ENCODE data around the gene LHPP.
"Not testable (repeated sequence)": the region's sequence is repeated elsewhere in the genome, so short reads cannot be mapped to it uniquely, and the experiment has no call there.

Gene LHPP, protein sequence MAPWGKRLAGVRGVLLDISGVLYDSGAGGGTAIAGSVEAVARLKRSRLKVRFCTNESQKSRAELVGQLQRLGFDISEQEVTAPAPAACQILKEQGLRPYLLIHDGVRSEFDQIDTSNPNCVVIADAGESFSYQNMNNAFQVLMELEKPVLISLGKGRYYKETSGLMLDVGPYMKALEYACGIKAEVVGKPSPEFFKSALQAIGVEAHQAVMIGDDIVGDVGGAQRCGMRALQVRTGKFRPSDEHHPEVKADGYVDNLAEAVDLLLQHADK

DNA sequence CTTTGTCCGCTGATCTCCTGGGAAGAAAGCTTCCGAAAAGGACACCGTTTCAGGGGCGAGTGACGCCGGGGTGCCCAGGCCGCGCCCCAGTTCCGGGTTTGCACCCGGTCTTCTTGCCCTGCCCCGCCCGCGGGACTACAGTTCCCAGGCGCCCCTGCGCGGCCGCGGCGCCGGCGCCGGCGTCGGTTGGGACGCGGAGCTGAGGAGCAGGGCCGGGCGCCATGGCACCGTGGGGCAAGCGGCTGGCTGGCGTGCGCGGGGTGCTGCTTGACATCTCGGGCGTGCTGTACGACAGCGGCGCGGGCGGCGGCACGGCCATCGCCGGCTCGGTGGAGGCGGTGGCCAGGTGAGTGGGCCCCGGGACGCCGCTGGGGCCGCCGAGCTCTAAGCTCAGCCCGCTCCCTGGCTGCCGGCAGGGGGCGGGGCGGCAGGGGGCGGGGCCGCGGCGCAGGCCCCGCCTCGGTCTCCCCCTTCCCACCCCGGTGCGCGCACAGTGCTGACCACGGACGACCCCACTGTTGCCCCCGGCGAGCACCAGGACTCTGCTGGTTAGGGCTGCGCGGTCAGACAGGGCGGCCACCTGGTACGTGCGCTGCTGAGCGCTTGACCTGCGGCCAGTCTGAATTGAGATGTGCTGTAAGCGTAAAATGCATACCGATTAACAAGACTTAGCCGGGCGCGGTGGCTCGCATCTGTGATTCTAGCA is at the start of gene LHPP:
LHPP (plus strand) TSS at position 182 of the 706 bp plus-strand sequence; CDS start at position 222, 40 bp downstream.
- peak; percentile 57 to 75 for DNase-seq

DNA sequence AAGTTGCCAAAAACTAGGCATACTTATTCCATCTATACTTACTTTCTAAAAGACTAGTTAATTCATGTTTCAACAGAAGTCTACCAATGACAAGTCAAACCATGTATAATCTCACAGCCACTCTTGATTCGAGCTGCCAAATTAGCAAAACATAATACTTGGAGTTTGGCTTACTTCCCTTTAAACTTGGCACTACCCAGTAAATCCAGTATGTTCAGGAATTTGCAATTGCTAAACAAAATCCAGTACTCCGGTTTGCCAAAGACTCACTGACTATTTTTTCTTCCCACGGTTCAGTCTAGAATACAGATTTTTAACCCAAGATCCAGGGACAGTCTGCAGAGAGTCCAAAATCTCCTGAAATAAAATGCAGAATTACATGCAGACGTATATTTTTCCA is 47.5 kb upstream of the LHPP start:
- no peak for DNase-seq

DNA sequence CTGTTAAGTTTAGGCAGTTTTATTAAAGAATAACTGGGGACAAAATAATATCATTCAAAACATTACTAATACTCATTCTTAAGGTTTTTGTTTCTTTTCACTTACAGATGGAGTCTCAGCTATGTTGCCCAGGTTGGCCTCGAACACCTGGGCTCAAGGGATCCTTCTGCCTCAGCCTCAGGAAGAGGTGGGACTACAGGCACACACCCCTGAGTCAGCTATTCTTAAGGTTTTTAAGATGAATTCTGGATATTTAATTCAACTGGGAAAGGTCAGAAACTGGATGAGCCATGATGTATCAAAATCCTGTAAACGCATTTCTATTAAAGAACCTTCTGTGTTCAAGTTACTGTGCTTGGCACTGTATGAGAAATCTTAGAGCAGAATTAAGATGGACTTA is 46.4 kb upstream of the LHPP start:
- DNase-seq: no peak

DNA sequence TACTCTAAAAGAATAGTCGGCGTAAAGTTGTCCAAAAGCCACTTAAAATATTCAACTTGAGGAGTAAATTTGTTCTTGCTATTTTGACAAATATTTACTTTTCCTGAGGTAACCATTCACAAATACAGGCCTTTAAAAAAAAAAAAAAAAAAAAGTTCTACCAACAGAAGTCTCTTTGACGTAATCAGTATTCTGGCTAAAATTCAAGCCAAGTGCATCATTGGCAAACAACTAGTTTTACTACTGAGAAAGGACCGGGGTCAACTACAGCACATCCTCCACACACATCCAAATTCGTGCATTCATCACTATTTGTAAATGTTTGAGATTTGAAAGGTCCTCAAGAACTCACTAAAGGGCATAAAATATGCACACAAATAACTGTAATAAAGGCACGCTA is 44.9 kb upstream of the LHPP start:
- DNase-seq: no peak

DNA sequence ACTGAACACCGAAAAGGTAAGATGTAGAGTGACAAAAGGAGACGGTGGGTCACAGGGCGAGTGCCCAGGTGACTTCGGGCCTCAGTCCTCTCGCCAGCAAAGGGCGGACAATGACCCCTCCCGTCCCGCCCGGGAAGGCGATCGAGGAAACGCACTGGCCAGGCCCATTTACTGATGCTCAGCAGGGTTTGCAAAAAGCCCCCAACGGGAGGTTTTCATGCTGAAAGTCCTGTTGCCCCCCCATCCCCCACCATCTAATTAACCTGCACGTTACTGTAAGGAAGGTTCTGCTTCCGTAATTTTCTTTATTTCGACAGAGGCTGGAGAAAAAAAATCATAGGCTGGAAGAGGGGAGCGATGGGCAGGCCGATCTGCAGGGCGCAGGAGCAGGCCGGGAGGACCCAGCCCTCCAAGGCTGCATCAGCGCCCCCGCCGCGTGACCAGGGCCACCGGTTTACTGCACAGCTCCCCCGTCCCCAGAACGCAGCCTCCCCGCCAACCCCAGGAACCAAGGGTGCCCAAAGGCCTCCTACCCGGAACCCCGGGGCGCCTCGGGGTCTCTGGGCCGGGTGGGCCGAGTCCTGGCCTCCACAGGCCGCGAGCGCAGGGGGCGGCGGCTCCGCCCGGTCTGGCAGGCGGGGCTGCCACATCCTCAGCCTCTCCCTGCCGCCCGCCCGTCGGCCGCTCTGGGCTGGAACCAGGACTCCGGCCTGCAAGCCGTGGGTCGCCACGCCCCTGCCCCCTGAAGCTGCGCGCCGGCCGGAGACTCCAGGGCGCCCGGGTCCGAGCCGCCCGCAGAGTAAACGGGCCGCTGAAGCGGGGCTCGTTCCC is 43.5 kb upstream of the LHPP start:
- DNase-seq: peak in 1 of 2 experiments; percentile 26

DNA sequence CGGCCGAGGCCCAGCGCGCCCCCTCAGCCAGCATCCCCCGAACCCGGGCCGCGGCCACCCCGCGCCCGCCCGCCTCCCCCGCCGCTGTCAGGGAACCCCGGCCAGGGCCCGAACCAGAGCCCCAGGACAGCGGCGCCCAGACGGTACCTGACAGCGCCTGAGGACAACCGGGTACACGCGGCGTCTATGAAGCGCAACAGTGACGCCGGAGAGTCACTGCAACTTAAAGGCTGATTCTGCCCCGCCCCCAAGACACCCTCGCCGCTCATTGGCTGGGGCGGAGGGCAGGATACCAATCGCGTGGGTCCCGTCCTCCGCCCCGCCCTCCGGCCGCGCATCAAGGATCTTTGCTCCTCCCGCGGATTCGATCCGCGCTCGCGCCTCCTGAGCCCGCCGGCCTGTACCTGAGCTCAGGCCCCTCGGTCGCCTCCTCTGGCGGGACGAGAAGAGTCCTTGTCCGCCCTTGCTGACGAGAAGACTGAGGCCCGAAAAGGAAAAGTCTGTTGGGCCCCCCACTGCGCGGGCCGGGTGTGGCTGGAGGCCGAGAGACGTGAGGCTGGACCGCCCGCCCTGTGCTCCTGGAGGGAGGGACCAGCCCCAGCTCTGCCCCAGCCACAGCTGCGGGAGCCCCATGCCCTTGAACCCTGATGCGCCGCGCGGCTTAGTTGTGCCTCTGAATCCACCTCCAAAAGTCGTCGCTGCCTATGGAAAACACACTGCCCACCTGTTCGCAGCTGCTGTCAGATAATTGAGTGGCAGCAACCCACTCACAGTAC is 42.7 kb upstream of the LHPP start, which contains the start of gene OAT:
OAT (minus strand) TSS at position 198 of the 776 bp plus-strand sequence. CDS start 6,752 bp downstream, outside the sequence.
- DNase-seq: peak; percentile 94

DNA sequence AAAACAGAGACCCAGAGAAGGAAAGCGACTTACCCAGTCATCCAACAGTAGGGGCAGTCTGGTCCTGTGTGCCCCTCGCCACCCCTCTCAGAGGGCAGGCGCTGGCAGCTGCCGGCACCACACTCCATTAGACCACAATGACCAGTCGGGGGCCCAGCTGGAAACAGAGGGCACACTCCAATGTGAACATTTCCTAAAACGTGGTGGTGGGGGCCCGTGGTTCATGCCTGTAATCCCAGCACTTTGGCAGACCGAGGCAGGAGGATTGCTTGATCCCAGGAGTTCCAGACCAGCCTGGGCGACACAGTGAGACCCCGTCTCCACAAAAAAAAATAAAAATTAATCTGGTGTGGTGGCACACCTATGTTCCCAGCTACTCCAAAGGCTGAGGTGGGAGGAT is 42.0 kb upstream of the LHPP start:
- DNase-seq: no peak

DNA sequence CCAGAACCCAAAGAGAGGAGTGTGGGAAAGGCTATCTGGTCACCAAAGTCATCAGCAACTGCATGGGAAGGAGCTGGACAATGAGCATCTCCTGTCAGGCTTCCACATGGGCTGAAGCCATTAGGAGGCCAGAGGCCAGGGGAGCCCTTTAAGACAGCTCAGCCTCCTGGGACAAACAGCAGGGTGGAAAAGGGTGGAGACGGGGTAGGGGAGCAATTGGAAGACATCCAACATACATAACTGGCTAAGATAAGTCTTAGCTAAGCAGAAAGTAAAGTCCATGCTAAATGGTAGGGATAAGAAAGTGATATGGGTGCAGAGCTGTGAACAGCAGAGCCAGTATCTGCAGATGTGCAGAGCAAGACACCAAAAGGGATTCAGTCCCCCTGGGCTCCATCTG is 41.4 kb upstream of the LHPP start:
- no peak for DNase-seq

DNA sequence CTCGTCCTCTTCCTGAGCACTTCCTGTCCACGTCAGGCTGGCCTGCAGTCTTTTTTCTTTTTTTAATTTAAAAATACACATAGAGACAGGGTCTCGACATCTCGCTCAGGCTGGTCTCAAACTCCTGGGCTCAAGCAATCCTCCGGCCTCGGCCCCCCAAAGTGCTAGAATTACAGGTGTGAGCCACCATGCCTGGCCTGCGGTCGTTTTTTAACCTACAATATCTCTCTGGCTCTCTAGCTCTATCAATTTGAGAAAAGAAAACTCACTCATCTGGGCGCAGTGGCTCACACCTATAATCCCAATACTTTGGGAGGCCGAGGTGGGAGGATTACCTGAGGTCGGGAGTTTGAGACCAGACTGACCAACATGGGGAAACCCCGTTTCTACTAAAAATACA is 38.9 kb upstream of the LHPP start:
- no peak for DNase-seq

DNA sequence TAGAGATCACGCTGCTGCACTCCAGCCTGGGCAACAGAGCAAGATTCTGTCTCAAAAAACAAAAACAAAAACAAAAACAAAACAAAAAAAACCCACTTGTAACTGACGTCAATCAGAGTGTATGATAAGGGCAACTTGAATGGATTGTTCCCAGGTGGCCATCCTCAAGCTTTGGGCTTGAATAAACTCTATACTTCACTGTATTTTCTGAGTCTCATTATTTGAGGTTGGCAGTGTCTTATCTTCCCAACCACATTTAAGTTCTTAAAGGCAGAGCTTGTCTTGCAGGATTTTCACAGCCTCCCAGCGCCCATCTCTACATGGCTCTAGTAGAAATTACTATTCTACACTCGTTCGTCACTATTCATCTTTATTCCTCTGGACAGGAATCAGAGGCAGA is 37.8 kb upstream of the LHPP start:
- DNase-seq: no peak

DNA sequence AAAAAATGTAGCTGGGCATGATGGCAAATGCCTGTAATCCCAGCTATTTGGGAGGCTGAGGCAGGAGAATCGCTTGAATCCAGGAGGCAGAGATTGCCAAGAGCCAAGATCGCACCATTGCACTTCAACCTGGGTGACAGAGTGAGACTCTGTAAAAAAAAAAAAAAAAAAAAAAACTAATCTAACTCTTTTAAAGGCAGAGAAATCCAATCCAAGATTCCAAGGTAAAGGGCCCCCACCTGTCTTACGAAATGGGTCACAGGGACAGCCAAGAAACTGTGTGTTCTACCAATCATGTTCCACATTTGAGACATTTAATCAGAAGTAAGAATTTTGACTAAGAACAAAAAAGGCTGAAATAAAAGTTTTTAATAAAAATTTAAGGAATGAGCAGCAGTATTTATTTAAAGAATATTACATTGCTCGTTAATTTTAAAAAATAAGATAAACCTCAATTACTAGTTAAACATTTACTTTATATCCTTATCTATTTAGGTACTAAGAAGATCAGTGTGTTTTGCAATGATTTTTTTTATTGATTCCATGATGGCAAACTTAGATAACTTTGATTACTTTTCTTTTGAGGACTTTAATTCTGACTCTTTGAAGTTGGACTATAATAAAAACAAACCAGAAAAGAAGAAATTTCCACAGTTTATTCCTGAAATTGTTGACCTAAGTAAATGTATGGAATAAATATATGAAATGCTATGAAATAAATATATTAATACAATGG is 36.2 kb upstream of the LHPP start:
- DNase-seq: no peak

DNA sequence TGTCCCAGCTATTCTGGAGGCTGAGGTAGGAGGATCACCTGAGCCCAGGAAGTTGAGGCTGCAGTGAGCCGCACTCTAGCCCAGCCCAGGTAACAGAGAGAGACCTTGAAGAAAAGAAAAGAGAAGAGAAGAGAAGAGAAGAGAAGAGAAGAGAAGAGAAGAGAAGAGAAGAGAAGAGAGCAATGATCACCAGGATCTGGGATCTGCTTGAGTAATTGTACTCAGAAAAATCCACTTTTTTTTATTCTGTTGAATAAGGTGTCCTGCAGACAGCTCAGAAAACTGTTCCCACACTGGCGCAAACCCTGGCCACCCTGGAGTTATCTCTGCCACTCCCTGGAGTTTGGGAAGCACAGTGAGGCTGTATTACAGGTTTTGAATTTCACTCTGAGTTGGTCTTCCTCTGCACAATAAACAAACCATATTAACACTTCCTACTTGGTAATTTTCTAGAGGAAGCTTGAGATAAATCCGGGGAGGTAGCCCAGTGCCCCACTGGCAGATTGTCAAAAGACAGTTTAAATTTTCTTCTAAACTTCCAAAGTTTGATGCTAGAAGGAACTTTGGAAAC is 33.3 kb upstream of the LHPP start:
- DNase-seq: no peak

DNA sequence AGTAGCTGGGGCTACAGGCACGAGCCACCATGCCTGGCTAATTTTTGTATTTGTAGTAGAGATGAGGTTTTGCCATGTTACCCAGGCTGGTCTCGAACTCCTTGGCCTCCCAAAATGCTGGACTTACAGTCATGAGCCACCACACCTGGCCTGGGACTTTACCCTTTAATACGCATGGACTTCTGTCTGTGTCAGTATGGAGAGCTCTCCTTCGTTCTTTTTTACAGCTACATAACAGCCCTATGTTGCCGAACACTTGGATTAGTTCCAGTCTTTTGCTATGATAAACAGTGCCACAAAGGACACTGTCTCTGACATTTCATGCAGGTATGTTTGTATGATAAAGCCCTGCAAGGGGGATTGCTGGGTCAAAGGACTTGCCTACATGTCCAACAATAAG is 32.0 kb upstream of the LHPP start:
- no peak for DNase-seq

DNA sequence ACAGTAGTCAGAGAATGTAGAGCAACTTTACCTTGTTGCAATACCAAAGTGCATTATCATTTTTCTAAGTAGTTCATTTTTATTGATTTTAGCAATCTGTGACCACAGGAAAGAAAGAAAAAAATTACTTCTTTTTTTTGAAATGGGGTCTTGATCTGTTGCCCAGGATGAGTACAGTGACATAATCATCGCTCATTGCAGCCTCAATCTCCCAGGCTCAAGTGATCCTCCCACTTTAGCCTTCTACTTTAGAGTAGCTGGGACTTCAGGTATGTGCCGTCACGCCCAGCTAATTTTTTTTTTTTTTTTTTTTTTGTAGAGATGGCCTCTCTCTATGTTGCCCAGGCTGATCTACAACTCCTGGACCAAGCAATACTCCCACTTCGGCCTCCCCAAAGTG is 31.5 kb upstream of the LHPP start:
- DNase-seq: no peak

DNA sequence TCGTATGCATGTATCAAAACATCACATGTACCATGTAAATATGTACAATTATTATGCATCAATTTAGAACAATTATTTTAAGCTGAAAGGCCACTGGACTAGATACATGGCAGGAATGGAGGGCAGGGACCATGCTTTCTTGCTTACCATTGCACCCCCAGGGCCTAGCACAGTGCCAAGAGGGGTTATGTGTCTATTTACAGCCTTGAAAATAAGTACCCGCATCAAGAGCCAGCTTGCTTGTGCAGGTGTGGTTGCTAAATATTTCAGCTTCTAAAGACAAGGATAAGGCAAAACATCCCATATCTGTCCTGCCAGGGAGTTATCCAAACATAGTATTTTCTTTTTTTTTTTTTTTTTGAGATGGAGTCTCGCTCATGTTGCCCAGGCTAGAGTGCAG is 28.2 kb upstream of the LHPP start:
- no peak for DNase-seq

DNA sequence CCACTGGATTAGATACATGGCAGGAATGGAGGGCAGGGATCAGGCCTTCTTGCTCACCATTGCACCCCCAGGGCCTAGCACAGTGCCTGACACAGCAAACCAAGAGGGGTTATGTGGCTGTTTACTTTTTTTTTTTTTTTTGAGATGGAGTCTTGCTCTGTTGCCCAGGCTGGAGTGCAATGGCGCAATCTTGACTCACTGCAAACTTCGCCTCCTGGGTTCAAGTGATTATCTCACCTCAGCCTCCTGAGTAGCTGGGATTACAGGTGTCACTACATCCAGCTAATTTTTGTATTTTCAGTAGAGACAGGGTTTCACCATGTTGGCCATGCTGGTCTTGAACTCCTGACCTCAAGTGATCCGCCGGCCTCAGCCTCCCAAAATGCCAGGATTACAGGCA is 25.9 kb upstream of the LHPP start:
- not testable (repeated sequence) for DNase-seq

DNA sequence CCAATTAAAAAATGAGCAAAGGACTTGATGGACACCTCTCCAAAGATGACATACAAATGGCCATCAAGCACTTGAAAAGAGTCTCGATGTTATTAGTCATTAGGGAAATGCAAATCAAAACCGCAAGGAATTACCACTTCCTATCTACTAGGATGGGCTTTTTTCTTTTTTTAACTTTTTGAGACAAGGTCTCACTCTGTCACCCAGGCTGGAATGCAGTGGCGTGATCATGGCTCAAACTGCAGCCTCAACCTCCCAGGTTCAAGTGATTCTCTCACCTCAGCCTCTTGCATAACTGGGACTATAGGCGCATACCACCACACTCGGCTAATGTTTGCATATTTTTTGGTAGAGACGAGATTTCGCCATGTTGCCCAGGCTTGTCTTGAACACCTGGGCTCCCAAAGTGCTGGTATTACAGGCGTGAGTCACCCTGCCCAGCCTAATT is 25.4 kb upstream of the LHPP start:
- no peak for DNase-seq

DNA sequence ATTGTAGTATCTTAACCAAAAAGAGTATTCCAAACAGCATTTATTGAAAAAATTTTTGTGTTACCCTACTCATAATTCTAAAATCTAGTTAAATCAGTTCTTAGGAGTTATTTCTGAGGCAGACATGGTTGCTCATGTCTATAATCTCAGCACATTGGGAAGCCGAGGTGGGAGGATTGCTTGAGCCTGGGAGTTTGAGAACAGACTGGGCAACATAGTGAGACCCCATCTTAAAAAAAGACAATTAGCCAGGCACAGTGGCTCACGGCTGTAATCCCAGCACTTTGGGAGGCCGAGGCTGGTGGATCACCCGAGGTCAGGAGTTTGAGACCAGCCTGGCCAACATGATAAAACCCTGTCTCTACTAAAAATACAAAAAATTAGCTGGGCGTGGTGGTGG is 19.9 kb upstream of the LHPP start:
- DNase-seq: not testable (repeated sequence)

DNA sequence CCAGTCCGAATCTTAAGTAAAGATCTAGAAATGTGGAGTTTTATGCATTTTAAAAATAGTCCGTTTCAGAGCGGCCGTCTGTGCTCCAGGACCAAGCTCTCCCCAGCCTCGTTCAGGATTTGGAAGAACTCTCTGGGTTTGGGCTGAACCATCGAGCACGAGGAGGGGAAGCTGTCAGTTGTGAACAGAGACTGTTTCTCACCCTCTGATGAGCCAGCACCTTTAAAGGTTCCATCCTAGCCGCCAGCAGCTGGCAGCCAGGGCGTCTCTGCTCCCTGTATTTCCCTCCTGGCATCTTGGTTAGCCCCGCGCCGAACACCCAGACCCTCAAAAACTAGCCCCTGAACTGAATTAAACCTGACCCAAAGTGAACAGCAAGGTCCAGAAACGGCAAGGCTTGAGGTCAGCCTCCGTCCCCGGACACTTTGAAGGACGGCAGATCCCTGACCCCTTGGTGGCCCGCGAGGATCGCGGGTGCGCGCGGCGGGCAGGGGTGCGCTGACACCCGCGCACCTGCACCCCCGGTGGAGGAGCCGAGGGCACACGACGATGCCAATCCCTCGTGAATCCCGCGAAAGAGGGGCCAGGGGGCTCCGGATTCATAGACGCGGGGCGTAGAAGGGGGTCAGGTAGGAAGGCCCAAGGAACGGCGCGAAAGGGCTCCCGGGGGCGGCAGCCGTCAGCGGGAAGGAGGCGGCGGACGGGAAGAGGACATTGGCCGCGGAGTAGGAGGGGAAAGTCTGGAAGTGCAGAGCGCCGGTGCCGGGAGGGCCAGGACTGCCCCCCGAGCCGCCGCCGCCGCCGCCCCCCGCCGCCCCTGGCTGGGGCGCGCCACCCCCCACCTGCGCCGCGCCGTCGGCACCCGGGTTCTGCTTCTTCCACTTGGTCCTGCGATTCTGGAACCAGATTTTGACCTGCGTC is 14.5 kb upstream of the LHPP start:
- no peak for DNase-seq

DNA sequence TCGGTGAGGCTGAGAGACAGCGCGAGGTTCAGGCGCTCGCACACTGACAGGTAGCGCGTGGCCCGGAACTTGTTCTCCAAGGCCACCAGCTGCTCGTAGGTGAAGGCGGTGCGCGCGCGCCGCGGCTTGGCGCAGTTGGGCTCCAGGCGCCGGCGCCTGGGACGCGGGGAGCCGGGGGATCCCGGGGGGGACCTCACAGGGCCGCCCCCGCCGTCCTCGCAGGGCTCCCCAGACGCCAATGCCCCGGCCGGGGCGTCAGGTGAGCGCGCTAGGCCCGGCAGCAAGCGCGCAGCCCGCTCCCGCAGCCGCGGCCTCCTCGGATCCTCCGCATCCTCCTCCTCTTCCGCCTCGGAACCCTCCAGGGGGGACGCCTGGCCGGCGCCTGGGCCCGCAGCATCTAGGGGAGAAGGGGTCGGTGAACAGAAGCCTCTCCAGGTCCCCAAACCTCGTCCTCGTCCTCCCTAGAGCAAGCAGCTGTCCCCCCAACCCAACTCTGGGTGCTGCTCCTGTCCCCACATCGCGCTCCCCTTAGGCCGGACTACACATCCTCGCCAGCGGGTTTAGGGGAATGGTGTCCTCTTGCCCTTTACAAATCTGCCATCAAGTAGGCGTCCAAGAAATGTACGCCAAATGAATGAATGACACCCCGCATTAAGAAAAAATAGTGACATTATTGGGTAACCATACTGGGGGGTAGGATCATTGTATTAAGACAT is 13.7 kb upstream of the LHPP start:
- no peak for DNase-seq

Measured in NCI-H2081 (cell line).